Prostate gland (tissue), 2 donors: Measurements from ENCODE around the gene FAM168A. TPM values are rescaled to one million over a fixed set of nuclear protein-coding genes. Genes with fewer than 3 reads are reported as not detected.

Source experiments
- DNase-seq: peaks from one replicate; pipeline ENCODE4 v3.0.0-alpha.2; 2019; ENCODE audit warnings: low spot score
- H3K27ac ChIP-seq, 2 donors: fragments of 200-600 bp; sonication (generic); 2 replicates each; pipeline ENCODE4 v1.5.1; 2017 to 2019
- H3K27me3 ChIP-seq: fragments of 200-600 bp; sonication (generic); replicated peaks from 2 replicates; pipeline ENCODE4 v1.5.1; 2019; ENCODE audit not compliant: insufficient read depth
- H3K36me3 ChIP-seq, 2 donors: fragments of 200-600 bp; sonication (generic); 1 replicate in 1 of 2; 2 replicates in 1 of 2; pipeline versions ENCODE4 v1.5.1 to v1.8.1; 2017 to 2019
- H3K4me1 ChIP-seq: fragments of 200-600 bp; sonication (generic); replicated peaks from 2 replicates; pipeline ENCODE4 v1.5.1; 2019
- H3K4me3 ChIP-seq, 2 donors: fragments of 200-600 bp; sonication (generic); 2 replicates each; pipeline ENCODE4 v1.5.1; 2017 to 2019
- H3K9me3 ChIP-seq: fragments of 200-600 bp; sonication (generic); 2 replicates; pipeline ENCODE4 v1.5.1; 2017
- CTCF ChIP-seq, 4 experiments: fragments of 200-600 bp in 2 of 4; fragments of 450-650 bp in 2 of 4; sonication (generic) in 2 of 4; IDR thresholded peaks; 1 replicate in 3 of 4; 2 replicates in 1 of 4; pipeline ENCODE4 v1.5.1; 2016 to 2019; ENCODE audit warnings: antibody characterized with exemption in 4 of 4, mild to moderate bottlenecking in 2 of 4, moderate library complexity in 2 of 4
- POLR2A ChIP-seq: fragments of 450-650 bp; IDR thresholded peaks from one replicate; pipeline ENCODE4 v1.6.1; 2016; ENCODE audit warnings: antibody characterized with exemption, mild to moderate bottlenecking
- POLR2AphosphoS5 ChIP-seq: sonication (generic); formaldehyde crosslinking; IDR thresholded peaks from one replicate; pipeline ENCODE4 v1.6.1; 2017; ENCODE audit warnings: antibody characterized with exemption
- WGBS: methylation state at CpG from one replicate; pipeline ENCODE4 v1.1.5; 2018; 5-methylcytosine and 5-hydroxymethylcytosine counted together
- intact Hi-C: fragments of 100-400 bp; cut with DNase I; formaldehyde crosslinking; loops from one replicate; pipeline ENCODE4 v1.14.2; 2022
- total RNA-seq, 2 donors: library from RNA; depleted of rRNA; stranded (reverse); fragments of >200 nt; gene quantifications; one replicate each; pipeline ENCODE4 v1.1.0, GENCODE V29; 2016

The FAM168A gene
- total RNA-seq, 2 donors from 2014 or later, result 27.3 to 38.3 TPM

DNA sequence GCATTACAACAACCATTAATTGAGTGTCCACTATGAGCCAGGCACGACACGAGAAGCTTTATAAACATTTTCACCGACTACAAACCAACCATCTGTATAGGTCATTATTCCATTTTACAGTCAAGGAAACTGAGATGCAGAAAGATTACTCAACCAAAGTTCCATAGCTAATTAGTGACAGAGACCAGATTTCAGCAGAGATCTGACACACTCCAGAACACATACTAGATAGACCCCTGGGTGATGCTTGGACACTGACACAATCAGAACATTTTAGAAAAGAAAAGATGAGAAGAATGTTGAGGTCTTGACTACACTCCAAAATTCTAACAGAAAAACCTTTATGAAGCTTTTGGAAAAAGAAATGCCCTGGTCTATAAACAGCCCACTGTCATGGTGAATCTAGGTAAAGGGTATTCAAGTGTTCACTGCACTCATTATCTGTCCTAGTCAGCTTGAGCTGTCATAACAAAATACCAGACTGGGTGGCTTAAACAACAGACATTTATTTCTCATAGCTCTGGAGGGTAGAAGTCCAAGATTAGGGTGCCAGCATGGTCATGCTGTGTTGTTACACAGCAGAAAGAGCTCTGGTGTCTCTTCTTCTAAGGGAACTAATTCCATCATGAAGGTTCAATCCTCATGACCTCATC is 132.8 kb downstream of the FAM168A start:
- Histone ChIP-seq H3K36me3 (no peaks in the 10 kb centered on the region), H3K4me3 (no peak overlapping the region), H3K9me3 (no peaks in the 10 kb centered on the region), H3K27me3 (no peaks in the 10 kb centered on the region), H3K27ac (no peak overlapping the region), H3K4me1 (no peaks in the 10 kb centered on the region)
- no peak for DNase-seq
- intact Hi-C loops, result loop anchor here (5.0 kb wide), 1 partner anchor 132 kb away; the partner anchor contains the start of gene FAM168A
- no peak for TF ChIP-seq CTCF (IDR thresholded peaks at IDR 0.05)
- no peak for TF ChIP-seq POLR2AphosphoS5
- TF ChIP-seq POLR2A, result no peak
- 89% methylated on average over 3 of the region's 3 CpGs for WGBS

DNA sequence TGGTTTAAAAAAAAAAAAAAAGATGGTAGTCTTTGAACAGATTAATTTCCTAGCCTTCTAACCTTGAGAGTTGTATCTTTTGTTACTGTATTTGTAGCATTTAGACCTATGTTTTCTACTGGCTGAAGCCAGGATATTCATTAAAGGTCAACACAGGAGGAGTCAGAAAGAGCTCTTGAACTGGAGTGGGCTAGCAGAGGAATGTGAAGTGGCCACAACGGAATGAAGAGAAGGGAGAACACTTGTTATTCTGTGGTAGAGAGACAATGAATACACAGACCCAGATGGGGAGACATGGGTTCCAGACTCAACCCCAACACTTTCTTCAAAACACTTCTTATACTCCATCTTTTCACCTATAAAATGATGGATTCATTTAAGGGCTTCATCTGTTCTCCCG is 133.6 kb downstream of the FAM168A start:
- H3K27me3 ChIP-seq, result no peaks in the 10 kb centered on the region
- no peaks in the 10 kb centered on the region for H3K4me1 ChIP-seq
- H3K9me3 ChIP-seq, result no peaks in the 10 kb centered on the region
- intact Hi-C loops, result no loop called here
- DNase-seq, result no peak
- H3K36me3 ChIP-seq, result no peaks in the 10 kb centered on the region
- no peak overlapping the region for H3K27ac ChIP-seq
- TF ChIP-seq CTCF (IDR thresholded peaks at IDR 0.05), result no peak
- TF ChIP-seq POLR2A, result no peak
- no peak for TF ChIP-seq POLR2AphosphoS5
- H3K4me3 ChIP-seq, result no peak overlapping the region
- WGBS, result 81% methylated on average over 2 of the region's 2 CpGs

DNA sequence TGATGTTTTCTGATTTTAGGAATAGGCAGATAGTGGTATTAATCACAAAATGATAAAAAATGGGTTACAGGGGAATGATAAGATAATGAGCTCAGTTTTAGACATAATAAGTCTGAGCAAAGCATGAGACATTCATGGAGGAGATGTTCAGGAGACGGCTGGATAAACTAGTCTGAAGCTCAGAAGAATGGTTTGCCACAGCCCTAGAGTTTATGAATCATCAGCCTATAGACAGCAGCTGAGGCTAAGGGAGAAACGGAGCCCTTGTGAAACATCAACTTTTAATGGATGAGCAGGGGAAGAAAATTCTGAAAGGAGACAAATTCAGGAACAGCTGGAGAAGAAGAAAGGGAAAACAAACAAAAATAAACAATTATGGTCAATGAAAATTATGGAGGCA is 134.6 kb downstream of the FAM168A start:
- no peak for DNase-seq
- Histone ChIP-seq H3K36me3 (no peaks in the 10 kb centered on the region), H3K9me3 (no peaks in the 10 kb centered on the region), H3K4me3 (no peak overlapping the region), H3K27ac (no peak overlapping the region), H3K27me3 (no peaks in the 10 kb centered on the region), H3K4me1 (no peaks in the 10 kb centered on the region)
- TF ChIP-seq CTCF (IDR thresholded peaks at IDR 0.05) (no peak), POLR2AphosphoS5 (no peak), POLR2A (no peak)
- WGBS, result 80% methylated on average over 2 of the region's 2 CpGs
- intact Hi-C loops, result no loop called here

- Histone ChIP-seq H3K27me3 (no peaks in the 10 kb centered on the region), H3K9me3 (no peaks in the 10 kb centered on the region), H3K4me1 (no peaks in the 10 kb centered on the region), H3K27ac (no peak overlapping the region), H3K36me3 (no peaks in the 10 kb centered on the region), H3K4me3 (no peak overlapping the region)
- intact Hi-C loops, result no loop called here
- TF ChIP-seq POLR2A (no peak), POLR2AphosphoS5 (no peak), CTCF (IDR thresholded peaks at IDR 0.05) (no peak)
- 71% methylated on average over 3 of the region's 3 CpGs for WGBS
- DNase-seq, result no peak
Measured at GRCh38 chr11:73461964-73462363, 135.9 kb downstream of the FAM168A start.

DNA sequence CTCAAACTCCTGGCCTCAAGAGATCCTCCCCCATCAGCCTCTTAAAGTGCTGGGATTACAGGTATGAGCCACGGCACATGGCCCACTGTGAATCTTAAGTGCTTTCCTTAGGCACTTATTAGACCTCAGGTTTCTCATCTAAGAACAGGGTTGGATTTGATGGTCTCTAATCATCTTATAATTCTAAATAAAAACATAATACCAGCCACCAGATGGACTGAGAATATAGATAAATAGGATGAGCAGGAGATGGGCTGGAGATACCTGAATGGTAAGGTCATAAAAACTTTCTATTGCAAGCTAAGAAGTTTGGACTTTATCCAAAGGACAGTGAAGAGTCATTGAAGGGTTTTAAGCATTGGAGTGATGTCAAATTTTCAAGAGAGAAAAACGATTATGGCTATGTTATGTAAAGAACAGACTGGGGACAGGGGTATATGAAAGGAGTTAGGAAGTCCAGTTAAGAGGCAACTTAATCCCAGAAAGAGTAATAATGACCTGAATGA is 136.5 kb downstream of the FAM168A start:
- 48% methylated on average over 2 of the region's 2 CpGs for WGBS
- no peaks in the 10 kb centered on the region for H3K9me3 ChIP-seq
- no peaks in the 10 kb centered on the region for H3K4me1 ChIP-seq
- DNase-seq, result no peak
- H3K27me3 ChIP-seq, result no peaks in the 10 kb centered on the region
- no peak overlapping the region for H3K4me3 ChIP-seq
- H3K27ac ChIP-seq, result no peak overlapping the region
- TF ChIP-seq POLR2A (no peak), CTCF (IDR thresholded peaks at IDR 0.05) (peak in 1 of 4 experiments; percentile 12)
- intact Hi-C loops, result no loop called here
- no peaks in the 10 kb centered on the region for H3K36me3 ChIP-seq
